Measurements from ENCODE around the gene CYSRT1. TPM values are rescaled to one million over a fixed set of nuclear protein-coding genes. Genes with fewer than 3 reads are reported as not detected.

The CYSRT1 gene
- total and polyA plus RNA-seq, 8 donors = 0.92 to 47.3 (median 3.4) TPM; not detected in 3

DNA sequence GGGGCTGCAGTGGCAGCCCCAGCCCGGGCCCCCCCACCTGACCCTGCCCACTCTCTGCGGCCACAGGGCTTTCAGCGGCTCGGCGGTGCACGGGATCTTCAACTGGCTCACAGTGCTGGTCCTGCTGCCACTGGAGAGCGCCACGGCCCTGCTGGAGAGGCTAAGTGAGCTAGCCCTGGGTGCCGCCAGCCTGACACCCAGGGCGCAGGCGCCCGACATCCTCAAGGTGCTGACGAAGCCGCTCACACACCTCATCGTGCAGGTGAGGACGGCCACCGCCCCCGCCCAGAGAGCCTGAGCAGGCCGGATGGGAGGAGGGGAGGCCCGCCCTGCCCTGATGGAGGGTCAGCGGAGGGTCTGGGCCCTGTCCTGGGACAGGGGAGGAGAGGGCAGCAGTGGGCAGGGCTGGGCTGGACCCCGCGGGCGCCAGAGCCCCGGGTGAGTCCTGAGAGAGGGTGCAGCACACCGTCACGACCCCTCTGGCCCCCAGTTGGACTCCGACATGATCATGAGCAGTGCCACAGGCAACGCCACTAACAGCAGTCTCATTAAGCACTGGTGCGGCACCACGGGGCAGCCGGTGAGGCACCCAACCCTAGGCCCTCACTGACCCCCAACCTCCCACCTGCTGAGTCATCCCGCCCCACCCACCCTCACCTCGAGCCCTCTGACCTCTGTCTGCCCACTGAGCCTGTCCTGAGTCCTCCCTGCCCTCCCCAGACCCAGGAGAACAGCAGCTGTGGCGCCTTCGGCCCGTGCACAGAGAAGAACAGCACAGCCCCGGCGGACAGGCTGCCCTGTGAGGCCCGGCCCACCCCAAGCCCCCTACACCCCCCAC lies 8.4 kb downstream of the CYSRT1 start:
- TF ChIP-seq POLR2AphosphoS5 (IDR thresholded peaks at IDR 0.05) = no peak
- no peak for TF ChIP-seq EP300 (IDR thresholded peaks at IDR 0.05)
- no peak for TF ChIP-seq POLR2A (IDR thresholded peaks at IDR 0.05)
- TF ChIP-seq, protein P1, sequence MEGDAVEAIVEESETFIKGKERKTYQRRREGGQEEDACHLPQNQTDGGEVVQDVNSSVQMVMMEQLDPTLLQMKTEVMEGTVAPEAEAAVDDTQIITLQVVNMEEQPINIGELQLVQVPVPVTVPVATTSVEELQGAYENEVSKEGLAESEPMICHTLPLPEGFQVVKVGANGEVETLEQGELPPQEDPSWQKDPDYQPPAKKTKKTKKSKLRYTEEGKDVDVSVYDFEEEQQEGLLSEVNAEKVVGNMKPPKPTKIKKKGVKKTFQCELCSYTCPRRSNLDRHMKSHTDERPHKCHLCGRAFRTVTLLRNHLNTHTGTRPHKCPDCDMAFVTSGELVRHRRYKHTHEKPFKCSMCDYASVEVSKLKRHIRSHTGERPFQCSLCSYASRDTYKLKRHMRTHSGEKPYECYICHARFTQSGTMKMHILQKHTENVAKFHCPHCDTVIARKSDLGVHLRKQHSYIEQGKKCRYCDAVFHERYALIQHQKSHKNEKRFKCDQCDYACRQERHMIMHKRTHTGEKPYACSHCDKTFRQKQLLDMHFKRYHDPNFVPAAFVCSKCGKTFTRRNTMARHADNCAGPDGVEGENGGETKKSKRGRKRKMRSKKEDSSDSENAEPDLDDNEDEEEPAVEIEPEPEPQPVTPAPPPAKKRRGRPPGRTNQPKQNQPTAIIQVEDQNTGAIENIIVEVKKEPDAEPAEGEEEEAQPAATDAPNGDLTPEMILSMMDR (IDR thresholded peaks at IDR 0.05) = no peak
- 58 to 70% (median 66%) methylated on average over 8 to 40 of the region's 40 CpGs for WGBS, 5 donors
- intact Hi-C loops (cut with DNase I; ENCODE audit: low total_unique reads) = loop anchor here (10.0 kb wide), 1 partner anchor 49 kb away; the partner anchor contains the start of genes ANAPC2 and SSNA1
- H3K4me1 ChIP-seq = peaks cover 20 to 46% (median 42%) of the 10 kb centered on the region in 4 donors
- H3K9me3 ChIP-seq = no peaks in the 10 kb centered on the region
- H3K36me3 ChIP-seq = no peaks in the 10 kb centered on the region
- H3K27me3 ChIP-seq = peaks cover 18 to 79% (median 72%) of the 10 kb centered on the region in 3 donors
- H3K27ac ChIP-seq = no peak overlapping the region
- DNase-seq = no peak
- no peak overlapping the region for H3K4me3 ChIP-seq

DNA sequence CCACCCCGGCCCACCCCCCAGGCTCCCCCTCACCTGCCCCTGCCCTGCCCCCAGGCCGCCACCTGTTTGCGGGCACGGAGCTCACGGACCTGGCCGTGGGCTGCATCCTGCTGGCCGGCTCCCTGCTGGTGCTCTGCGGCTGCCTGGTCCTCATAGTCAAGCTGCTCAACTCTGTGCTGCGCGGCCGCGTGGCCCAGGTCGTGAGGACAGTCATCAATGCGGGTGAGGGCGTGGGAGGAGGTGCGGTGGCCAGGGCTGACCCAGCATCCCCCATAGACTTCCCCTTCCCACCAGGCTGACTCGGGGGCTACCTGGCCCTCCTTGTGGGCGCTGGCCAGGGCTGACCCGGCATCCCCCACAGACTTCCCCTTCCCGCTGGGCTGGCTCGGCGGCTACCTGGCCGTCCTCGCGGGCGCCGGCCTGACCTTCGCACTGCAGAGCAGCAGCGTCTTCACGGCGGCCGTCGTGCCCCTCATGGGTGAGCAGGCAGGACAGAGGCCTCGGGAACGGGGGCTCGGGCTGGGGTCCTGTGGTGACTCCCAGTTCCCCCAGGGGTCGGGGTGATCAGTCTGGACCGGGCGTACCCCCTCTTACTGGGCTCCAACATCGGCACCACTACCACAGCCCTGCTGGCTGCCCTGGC lies 9.2 kb downstream of the CYSRT1 start:
- Histone ChIP-seq H3K9me3 (no peaks in the 10 kb centered on the region), H3K27me3 (peaks cover 15 to 71% (median 64%) of the 10 kb centered on the region in 3 donors), H3K36me3 (no peaks in the 10 kb centered on the region), H3K4me1 (peaks cover 20 to 48% (median 44%) of the 10 kb centered on the region in 4 donors), H3K27ac (no peak overlapping the region), H3K4me3 (no peak overlapping the region)
- intact Hi-C loops (cut with DNase I; ENCODE audit: low total_unique reads) = loop anchor here (10.0 kb wide), 1 partner anchor 49 kb away; the partner anchor contains the start of genes ANAPC2 and SSNA1
- peak in 1 of 2 donors; percentile 29 for DNase-seq
- WGBS, 5 donors = 26 to 47% (median 41%) methylated on average over 10 to 40 of the region's 40 CpGs
- TF ChIP-seq, protein P1 (IDR thresholded peaks at IDR 0.05) = no peak
- TF ChIP-seq POLR2AphosphoS5 (IDR thresholded peaks at IDR 0.05) = no peak

DNA sequence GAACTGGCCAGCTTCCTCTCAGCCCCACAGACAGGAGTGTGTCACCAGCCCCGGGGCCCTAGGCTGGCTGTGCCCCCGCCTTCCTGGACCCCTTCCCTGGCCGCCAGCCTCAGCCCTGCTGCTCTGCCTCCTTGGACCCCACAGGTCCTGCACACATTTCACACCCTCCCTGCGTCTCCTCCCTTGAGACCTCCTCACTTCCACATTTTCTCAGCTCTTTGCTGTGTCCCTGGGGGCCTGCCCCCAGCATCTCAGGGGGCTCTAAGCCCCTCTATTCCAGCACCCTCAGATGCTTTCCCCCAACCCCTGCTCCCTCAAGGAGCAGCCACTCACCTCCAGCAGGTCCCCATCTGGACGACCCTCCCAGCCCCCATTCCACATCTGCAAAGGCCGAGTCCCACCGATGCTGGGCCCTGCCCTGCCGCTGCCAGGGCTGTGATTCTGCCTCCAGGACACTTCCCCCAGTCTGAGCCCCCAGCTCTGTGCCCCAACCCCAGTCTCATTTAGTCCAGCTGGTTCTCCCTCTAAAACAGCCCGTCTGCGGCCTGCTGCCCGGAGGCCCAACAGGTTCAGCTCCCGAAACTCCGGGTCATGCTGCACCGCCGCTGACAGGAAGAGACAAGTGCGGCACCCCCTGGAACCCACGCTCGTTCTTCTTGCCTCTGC lies 9.9 kb downstream of the CYSRT1 start:
- Histone ChIP-seq H3K4me1 (peaks cover 23 to 55% (median 51%) of the 10 kb centered on the region in 4 donors), H3K36me3 (no peaks in the 10 kb centered on the region), H3K9me3 (no peaks in the 10 kb centered on the region), H3K27me3 (peaks cover 15 to 64% (median 56%) of the 10 kb centered on the region in 3 donors), H3K27ac (no peak overlapping the region), H3K4me3 (no peak overlapping the region)
- TF ChIP-seq EP300 (IDR thresholded peaks at IDR 0.05) = no peak
- no peak for TF ChIP-seq POLR2AphosphoS5 (IDR thresholded peaks at IDR 0.05)
- TF ChIP-seq, protein P1 (IDR thresholded peaks at IDR 0.05) = no peak
- no peak for TF ChIP-seq POLR2A (IDR thresholded peaks at IDR 0.05)
- 72 to 82% (median 76%) methylated on average over 10 to 18 of the region's 18 CpGs for WGBS, 5 donors
- intact Hi-C loops (cut with DNase I; ENCODE audit: low total_unique reads) = loop anchor here (10.0 kb wide), 1 partner anchor 50 kb away; the partner anchor contains the start of genes ANAPC2 and SSNA1
- no peak for DNase-seq
